GM21786 (cell line): ENCODE measurements around the gene MAN2B2.

Experiments
- ATAC-seq: cut with Tn5 transposase; IDR thresholded peaks from one replicate; pipeline ENCODE4 v1.9.1; 2021; ENCODE audit not compliant: unreplicated experiment

MAN2B2 gene

DNA sequence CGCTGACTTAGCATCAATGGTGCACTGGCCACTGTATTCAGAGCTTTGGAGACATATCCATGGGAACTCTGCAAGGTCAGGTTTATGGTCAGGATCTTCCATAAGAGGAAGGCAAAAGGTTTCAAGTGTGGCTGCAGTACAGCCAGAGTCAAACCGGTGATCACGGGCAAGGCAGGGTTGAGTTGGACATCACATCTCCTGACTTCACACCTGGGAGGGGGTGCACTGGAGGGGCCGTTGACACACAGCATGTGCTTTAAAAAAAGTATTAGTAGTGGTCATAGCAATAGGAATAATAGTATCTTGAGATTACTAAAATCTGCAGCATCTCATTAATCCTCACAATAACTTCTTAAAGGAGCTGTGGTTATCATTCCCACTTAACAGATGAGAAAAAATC, 28.9 kb upstream of the MAN2B2 start:
- no peak for ATAC-seq

DNA sequence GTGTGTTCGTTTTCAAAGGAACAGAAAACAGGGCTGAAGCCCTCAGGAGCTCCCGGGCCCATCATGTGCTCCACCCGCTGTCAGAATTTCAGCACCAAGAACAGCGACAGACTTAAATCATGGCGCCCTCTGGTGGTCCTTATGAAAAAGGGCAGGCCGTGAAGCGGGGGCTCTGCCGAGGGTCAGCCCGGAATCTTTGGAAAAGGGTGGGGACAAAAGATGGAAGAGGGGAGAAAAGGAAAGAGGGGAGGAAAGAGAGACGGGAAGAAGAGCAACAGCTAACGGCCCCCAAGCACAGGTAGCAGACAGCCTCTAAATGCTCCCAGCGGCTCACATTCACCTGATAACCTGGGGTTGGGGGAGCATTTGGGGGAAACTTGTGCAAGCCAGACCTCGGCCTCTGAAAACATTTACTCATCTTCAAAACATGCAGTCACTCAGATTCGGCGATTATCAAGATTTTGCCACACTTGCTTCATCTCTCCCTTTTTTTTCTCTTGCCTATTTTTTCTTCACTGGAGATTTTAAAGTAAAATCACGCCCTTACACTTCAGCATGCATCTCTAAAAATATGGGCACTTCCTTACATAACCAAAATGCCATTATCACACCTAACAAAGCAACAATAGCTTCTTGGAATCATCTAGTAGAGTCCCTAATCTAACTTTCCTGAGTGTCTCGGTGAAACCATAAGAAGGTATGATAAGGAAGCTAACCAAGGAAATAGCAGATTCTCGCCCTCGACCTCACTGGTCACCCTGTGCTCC, 28.1 kb upstream of the MAN2B2 start:
- no peak for ATAC-seq

DNA sequence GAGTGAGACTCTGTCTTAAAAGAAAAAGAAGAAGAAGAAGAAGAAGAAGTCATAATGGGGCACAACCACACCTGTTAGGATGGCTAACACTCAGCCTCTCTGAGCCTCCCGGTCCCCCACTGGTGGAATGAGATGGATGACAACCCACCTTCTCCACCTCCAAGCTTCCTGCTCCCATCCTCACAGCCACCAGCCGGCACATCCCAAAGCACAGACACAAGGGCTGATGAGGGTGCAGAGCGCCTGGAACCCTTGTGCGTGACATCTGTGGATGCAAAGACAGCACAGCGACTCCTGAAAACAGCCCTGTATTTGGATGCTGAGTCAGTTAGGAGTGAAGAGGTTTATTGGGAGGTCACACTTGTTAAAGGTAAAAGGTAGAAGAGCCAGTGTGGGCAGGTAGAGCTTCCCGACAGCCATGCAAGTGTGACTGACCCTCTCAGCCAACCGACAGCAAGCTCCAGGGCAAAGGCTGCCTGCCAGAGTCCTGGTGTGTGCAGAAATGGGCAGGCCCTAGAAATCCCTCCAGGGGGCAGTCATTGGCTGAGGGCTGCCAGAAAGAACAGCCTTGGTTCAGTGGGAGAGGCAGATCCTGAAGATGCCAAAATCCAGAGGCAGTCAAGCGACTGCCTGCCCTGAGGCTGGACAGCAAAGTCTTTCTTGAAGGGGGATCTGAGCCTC, 26.6 kb upstream of the MAN2B2 start:
- no peak for ATAC-seq

DNA sequence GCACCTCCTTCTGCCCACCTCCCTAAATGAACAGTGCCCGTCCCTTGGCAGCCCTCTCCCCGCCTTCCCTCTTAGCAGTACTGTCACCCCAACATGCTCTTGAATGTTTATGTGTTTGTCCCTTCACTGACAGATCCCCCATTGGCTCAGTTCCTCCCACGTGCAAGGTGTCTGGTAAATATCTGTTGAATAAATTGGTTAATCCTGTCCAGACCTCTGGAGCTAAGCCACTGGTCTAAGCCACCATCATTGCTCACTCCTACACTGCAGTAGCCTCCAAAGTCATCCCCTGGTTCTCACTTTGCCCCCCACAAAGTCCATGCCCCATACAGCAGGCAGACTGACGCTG, 26.1 kb upstream of the MAN2B2 start:
- ATAC-seq = no peak

DNA sequence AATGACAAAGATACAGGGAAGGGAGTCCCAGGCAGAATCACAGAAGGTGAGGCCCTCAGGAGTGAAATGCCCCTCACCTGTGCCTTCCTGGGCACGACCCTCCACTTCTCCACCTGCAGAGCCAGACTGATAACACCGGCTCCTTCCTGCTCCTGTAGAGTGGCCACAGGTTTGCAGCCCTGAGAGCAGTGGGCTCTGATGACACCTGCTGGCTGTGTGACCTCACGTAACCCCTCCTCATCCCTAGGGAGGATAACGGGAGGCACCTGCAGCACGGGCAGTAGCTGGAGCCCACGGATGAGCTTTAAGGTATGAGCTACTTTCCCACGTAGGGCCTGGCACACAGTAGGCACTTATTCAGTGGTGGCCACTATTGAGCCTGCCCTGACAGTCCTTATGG, 25.5 kb upstream of the MAN2B2 start:
- ATAC-seq = no peak

DNA sequence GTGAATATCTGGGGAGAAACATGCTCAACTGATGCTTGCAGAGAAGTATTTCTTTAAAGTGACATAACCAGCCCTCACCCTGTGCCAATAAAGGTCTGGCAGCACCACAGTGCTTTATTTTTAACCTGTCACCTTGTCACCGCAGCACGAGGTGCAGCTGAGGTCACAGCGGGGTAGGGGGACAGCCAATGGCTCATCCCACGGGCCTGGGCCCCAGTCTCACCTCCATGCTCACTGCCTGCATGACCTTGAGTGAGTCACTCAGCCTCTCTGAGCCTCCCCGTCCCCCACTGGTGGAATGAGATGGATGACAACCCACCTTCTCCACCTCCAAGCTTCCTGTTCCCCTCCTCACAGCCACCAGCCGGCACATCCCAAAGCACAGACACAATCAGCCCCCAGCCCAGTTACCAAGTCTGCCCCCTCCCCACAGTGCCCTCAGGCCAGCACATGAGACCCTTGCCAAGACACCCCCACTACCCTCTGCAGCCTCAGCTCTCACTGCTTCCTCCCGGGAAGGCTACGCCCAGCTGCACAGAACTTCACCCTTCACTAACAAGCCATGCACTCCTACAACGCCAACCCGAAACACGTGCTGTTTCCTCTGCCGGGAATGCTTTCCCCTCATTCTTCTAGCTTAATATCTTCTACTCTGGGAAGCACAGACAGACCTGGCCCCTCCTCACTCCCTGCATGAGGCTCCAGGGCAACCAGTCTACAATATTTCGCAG, 24.9 kb upstream of the MAN2B2 start:
- ATAC-seq = no peak

DNA sequence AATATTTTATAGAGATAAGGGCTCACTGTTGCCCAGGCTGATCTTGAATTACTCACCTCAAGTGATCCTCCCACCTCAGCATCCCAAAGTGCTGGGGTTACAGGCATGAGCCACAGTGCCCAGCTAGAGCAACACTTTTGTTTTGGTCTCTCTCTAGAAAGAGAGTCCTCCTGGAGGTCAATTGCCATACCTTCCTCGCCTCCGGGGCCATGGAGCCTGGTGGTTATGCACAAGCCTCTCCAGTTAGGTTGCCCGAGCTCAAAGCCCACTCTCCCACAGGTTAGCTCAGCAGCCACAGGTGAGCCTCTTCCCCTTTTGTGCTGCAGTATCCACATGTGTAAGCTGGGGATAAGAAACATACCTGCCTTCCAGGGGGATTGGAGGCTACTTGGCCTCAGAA, 24.2 kb upstream of the MAN2B2 start:
- ATAC-seq = no peak

DNA sequence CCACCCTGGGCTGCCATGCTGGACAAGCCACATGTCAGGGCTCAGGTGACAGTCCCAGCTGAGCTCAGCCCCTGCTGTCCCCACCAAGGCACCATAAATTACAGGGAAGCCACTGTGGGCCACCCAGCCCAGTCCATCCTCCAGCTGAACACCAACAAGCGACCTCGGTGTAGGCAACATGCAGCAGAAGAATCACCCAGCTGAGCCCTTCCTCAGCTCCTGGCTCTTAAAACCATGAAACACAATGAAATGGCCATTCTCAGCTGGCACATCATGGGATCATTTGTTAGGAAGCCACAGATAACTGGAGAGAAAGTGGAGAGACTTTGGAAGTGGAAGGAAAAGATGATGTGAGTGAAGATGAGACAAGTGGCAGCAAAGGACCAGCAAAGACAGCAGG, 23.3 kb upstream of the MAN2B2 start:
- no peak for ATAC-seq

DNA sequence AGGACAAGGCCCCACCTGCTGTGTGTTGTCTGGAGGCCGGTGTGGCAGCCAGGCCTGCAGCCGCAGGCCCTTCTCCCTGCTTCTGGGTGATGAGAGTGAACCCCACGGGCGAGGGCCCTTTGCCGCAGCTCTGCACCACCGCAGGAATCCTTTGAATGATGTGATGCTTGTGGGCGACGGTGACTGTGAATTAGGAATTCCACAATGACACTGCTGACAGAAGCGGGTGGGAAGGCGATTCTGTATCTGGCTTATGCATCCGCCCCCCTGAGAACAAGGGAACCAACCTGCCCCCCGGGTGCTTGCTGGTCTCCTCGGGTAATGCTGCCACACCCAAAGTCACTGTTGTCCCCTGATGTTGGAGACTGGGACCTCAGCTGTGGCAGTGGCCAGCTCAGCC, 19.5 kb upstream of the MAN2B2 start:
- no peak for ATAC-seq

DNA sequence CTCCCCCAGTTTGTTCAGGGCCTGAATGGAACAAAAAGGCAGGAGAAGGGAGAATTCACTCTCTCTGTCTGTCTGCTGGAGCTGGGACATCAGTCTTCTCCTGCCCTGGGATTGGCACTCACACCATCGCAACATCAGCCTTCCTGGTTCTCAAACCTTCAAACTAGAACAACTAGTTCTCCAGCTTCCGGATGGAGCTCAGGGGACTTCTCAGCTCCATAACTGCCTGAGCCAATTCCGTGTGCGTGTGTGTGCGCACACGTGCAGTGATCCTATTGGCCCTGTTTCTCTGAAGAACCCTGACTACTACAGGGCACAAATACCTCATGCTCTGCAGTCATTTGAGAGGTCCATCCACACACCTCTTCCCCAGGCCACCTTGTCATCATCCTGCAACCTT, 18.7 kb upstream of the MAN2B2 start:
- no peak for ATAC-seq

DNA sequence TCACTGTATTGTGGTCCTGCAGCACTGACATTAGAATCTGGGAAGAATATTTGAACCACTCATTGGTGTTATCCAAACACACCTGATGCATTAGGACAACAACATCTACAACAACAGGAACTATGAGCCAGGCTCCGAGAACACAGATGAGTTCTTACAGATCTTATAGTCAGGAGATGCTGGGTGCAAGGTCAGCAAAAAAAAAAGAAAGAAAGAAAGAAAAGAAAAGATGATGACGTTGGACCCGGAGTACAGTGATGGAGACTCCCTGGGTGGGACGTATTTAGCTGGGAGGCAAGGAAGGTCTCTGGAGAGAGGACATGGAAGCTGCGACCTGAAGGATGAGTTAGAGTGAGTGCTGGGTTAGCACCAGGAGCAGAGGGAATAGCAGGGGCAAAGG, 17.8 kb upstream of the MAN2B2 start:
- no peak for ATAC-seq

DNA sequence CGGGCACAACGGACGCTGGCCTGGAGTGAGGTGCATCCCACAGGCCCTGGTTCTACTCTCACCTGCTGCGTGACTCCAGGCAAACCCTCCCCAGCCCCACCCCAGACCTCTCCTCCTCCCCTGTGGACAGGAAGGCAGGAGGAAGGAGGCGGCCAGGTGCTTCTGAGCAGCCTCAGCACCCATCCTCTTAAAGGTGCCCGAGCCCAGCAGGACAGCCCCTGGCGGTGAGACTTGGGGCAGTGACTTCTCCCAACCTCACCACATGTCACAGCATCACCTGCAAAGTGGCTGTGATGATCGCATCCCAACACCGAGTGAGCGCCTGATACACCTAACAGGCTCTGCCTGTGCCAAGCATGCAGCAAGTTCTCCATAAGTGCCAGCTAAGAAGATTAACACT, 17.1 kb upstream of the MAN2B2 start:
- no peak for ATAC-seq

DNA sequence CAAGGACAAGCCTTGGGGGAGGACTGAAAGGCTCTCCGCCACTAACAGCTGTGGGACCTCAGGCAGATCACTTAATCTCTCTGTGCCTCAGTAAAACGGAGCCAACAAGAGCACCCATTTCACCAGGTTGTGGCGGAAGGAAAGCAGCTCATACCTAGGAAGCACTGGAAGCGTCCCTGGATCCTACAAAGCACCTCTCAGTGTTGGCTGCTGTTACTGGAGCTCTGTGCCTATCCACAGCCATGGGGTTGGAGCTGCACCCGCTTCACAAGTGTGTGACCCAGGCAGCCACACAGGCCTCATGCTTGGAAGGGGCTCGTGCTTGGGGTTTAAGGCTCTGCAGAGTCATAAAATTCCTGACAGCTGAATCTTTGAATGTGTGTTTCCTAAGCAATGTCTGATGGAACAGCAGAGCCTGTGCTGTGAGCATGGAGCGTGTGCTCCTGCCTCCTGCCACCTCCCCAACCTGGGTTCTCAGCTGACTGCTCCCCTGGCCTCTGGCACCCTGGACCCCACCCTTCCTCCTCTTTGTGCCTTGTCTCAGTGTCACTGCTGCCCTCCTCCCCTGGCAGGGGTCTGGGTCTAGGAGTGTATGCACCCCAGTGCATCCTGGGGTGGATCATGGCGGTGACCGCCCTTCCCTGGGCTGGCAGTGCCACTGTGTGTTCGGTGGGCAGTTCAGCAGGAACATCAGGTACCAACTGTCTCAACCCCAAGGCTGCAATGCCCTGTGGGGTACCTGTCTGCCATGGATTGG, 14.4 kb upstream of the MAN2B2 start:
- ATAC-seq = no peak

DNA sequence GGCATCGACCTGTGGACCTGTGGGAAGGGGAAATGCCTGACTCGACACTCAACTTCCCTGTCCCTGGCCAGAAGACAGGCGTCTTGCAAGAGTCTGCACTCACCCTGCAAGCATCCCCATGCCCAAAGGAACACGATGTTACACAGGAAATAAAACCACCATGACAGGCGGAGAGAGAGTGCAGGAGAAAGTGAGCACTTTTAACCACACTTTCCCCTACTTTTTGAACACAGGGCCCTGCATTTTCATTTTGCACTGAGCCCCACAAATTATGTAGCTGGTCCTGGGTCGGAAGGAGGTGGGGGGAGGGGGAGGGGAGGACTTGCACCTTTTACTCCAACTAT, 13.8 kb upstream of the MAN2B2 start:
- no peak for ATAC-seq

DNA sequence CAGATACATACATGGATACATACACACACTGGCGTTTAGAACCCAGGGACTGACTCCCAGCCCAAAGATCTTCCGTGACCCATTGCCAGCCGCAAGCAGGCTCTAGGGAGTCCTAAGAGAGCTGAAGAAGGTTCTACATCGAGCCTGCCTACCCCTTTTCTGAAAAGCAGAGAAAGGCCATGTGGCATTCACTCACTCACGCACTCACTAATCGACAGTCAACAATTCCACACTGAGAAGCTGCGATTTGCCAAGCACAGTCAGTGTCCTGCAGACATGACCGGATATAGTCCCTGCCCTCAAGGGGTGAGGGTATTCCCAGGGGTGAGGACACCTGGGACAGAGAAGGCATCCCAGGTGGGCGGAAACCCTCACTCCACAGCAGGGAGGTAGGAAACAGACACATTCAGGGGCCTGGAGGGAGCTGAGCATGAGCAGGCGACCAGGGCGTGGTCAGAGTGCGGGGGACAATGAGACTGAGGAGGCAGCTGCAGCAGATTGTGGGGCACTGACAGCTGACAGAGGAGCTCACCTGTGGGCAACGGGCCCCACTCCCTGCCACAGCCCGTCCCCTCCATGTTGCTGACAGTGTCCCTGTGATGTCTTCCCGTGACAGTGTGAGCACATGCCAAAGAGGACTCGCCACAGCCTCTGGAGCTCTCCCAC, 13.2 kb upstream of the MAN2B2 start:
- ATAC-seq = no peak

DNA sequence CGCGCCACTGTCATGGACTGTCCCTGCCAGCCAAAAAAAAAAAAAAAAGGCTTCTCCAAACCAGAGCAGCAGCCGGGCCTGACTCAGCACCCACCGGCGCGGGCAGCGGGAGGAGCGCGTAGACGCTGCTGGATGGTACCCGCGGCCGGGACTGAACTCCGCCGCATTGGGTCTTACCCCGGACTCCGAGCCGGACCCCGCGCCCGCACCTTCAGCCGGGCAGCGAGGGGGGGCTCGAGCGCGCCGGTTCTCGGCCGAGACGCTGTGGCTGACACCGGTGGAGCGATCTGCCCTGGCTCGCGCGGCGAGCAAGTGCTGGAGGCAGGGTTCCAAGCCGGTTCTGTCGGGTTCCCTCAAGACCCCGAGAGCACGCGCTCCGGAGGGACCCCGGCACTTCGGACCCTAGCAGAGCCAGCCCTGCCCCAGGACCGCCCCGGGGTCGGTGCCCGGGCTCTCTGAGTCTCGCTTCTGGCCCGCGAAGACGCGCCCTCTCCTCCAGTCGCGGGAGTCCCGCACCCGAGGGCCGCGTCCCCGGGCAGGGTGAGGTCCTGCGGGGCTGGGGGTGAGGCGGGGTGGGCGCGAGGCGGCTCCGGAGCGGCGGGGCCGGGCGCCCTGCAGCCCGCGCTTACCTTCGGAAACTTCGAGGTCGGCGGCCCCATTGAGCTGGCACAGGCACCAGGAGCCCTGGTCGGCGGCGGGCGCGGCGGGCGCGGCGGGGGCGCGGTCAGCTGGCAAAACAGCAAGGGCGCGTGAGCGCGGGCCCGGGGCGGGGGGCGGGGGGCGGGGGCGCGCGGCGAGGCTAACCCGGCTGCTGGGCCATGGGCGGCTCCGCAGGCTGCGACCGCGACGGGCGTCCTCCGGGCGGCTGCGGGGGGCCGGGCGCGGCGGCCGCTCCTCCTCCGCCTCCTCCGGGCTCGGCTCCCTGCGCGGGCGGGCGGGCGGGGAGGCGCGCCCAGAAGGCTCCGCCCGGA, 11.8 kb upstream of the MAN2B2 start:
- no peak for ATAC-seq

DNA sequence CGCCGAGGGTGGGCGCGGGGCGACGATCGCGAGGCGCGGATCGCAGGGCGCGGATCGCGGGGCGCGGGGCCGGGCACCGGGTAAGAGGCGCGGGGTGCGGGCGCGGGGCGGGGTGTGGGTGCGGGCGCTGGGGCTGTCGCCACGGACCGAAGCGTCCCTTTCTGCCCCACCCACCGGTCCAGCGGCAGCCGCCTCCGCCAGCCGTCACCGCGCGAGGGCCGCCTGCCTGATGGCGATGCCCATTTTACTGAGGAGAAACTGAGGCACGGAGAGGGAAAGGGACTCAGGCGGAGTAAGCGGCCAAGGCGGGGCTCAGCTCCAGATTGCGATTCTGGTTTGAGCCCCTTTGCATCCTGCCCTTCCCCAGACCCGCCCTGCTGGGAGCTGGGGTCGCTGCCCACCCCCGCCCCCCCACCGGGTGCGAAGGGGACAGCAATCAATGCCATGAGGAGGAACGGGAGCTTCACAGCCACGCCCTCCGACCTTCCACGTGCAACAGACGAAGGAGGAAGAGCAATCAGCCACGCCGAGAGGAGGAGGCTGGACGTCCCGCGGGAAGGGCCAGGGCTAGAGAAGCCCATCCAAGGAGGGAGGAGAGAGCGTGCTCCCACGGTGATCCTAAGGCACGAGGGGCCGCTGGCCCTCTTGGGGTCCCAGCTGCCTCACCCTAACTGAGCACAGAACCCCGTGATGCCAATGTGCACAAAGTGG, 10.9 kb upstream of the MAN2B2 start:
- no peak for ATAC-seq

DNA sequence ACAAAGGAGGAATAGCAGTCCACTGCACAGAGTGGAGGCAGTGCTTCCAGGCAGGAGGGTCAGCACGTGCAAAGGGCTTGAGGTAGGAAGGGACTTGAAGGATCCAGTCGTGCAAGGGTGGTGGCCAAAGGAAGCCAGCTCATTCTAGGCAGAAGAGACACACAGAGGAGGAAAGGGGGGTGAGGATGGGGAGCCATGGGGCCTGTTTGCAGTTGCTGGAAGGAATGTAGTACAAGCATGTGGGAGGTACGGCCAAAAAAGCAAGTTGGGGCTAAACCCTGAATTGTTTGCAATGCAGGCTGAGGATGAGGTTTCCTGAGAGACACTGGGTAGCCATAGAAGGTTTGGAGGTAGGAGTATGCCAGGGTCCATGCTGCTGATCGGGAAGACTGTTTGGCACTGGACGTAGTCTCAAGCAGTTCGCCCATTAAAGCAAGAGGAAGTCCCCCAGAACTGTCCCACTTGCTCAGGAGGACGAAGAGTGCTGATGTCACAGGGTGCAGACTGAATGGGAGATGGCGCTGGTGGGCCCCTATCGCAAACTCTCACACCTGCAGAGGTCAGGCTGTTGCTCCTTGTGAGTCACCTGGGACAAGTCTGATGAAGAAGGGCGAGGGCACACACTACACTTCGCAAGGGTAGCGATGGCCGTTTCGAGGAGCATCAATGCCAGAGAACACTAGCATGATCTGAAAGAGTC, 9.1 kb upstream of the MAN2B2 start:
- ATAC-seq = no peak
